GM23338 (cell line): Measurements from ENCODE around the gene APCDD1L. TPM values are rescaled to one million over a fixed set of nuclear protein-coding genes. Genes with fewer than 3 reads are reported as not detected.

Experiments used
- ATAC-seq: fragments of 200-7000 bp; cut with Tn5 transposase; 3 replicates; pipeline ENCODE4 v1.9.1; 2020
- DNase-seq: peaks from one replicate; pipeline ENCODE4 v3.0.0-alpha.2; 2015; ENCODE audit warnings: low spot score
- H2AFZ ChIP-seq: fragments of 200-600 bp; sonication (generic); 2 replicates; pipeline ENCODE4 v1.8.0; 2016; ENCODE audit warnings: antibody characterized with exemption, mild to moderate bottlenecking, moderate library complexity
- H3F3A ChIP-seq: fragments of 200-600 bp; sonication (generic); replicated peaks from 2 replicates; pipeline ENCODE4 v1.8.0; 2017; ENCODE audit warnings: antibody characterized with exemption, mixed run types, low read depth
- H3K27ac ChIP-seq: fragments of 200-600 bp; sonication (generic); 2 replicates; pipeline ENCODE4 v1.6.1; 2016; ENCODE audit warnings: low read depth
- H3K27me3 ChIP-seq: fragments of 200-600 bp; sonication (generic); 2 replicates; pipeline ENCODE4 v1.8.0; 2016; ENCODE audit warnings: mild to moderate bottlenecking, mixed run types, moderate library complexity; ENCODE audit not compliant: insufficient read depth
- H3K36me3 ChIP-seq: fragments of 200-600 bp; sonication (generic); 2 replicates; pipeline ENCODE4 v1.8.0; 2016; ENCODE audit warnings: mild to moderate bottlenecking; ENCODE audit not compliant: insufficient read depth
- H3K4me1 ChIP-seq: fragments of 200-600 bp; sonication (generic); 2 replicates; pipeline ENCODE4 v1.8.0; 2016; ENCODE audit warnings: mild to moderate bottlenecking, moderate library complexity; ENCODE audit not compliant: insufficient read depth
- H3K4me2 ChIP-seq: fragments of 200-600 bp; sonication (generic); 2 replicates; pipeline ENCODE4 v1.7.1; 2017; ENCODE audit warnings: mixed run types
- H3K4me3 ChIP-seq: fragments of 200-600 bp; sonication (generic); 2 replicates; pipeline ENCODE4 v1.6.1; 2016; ENCODE audit warnings: mixed run types
- H3K79me2 ChIP-seq: fragments of 200-600 bp; sonication (generic); replicated peaks from 2 replicates; pipeline ENCODE4 v1.8.0; 2017; ENCODE audit warnings: mild to moderate bottlenecking; ENCODE audit not compliant: insufficient read depth
- H3K9me2 ChIP-seq: fragments of 200-600 bp; sonication (generic); 2 replicates; pipeline ENCODE4 v1.8.0; 2017; ENCODE audit not compliant: insufficient read depth
- H4K20me1 ChIP-seq: fragments of 200-600 bp; sonication (generic); replicated peaks from 2 replicates; pipeline ENCODE4 v1.8.0; 2017; ENCODE audit warnings: mild to moderate bottlenecking; ENCODE audit not compliant: insufficient read depth
- H3K27ac Mint-ChIP-seq: 2 replicates; pipeline ENCODE4 v1.8.0; 2020; ENCODE audit warnings: inconsistent platforms, mild to moderate bottlenecking, moderate library complexity, mixed read lengths
- H3K27me3 Mint-ChIP-seq: 3 replicates; pipeline ENCODE4 v1.8.0; 2022; ENCODE audit warnings: low read depth, mild to moderate bottlenecking, moderate library complexity, mixed read lengths, inconsistent platforms; ENCODE audit not compliant: insufficient read depth, poor library complexity
- H3K36me3 Mint-ChIP-seq: 3 replicates; pipeline ENCODE4 v1.8.0; 2021; ENCODE audit warnings: low read depth, mild to moderate bottlenecking, inconsistent platforms, moderate library complexity, mixed read lengths
- H3K4me1 Mint-ChIP-seq: 3 replicates; pipeline ENCODE4 v1.8.0; 2020; ENCODE audit warnings: mild to moderate bottlenecking, inconsistent platforms, mixed read lengths
- H3K4me3 Mint-ChIP-seq: 3 replicates; pipeline ENCODE4 v1.8.0; 2021; ENCODE audit warnings: moderate library complexity, mild to moderate bottlenecking, inconsistent platforms, mixed read lengths
- H3K9me3 Mint-ChIP-seq: 3 replicates; pipeline ENCODE4 v1.8.0; 2020; ENCODE audit warnings: moderate library complexity, mild to moderate bottlenecking, inconsistent platforms, mixed read lengths
- CREB1 ChIP-seq: fragments of 250-450 bp; sonication (Bioruptor Pico); IDR thresholded peaks from 2 replicates; pipeline ENCODE4 v1.5.0; 2020; ENCODE audit warnings: low read depth, mild to moderate bottlenecking, moderate library complexity
- EZH2 ChIP-seq: fragments of 200-600 bp; sonication (generic); IDR thresholded peaks from one replicate; pipeline ENCODE4 v1.8.0; 2017; ENCODE audit warnings: antibody characterized with exemption, mild to moderate bottlenecking, low read depth; ENCODE audit not compliant: unreplicated experiment
- EZH2phosphoT487 ChIP-seq: fragments of 200-600 bp; sonication (generic); IDR thresholded peaks from one replicate; pipeline ENCODE4 v1.8.1; 2018; ENCODE audit warnings: antibody characterized with exemption; ENCODE audit not compliant: unreplicated experiment
- JUNB ChIP-seq: IDR thresholded peaks from one replicate; pipeline ENCODE4 v1.6.1; 2016; ENCODE audit warnings: antibody characterized with exemption; ENCODE audit not compliant: unreplicated experiment
- NANOG ChIP-seq: IDR thresholded peaks from 2 replicates; pipeline ENCODE4 v1.6.1; 2016; ENCODE audit warnings: antibody characterized with exemption, borderline replicate concordance
- POLR2AphosphoS5 ChIP-seq: IDR thresholded peaks from 2 replicates; pipeline ENCODE4 v1.6.1; 2016; ENCODE audit warnings: antibody characterized with exemption, low read depth
- STAT1 ChIP-seq: IDR thresholded peaks from one replicate; pipeline ENCODE4 v1.6.1; 2016; ENCODE audit warnings: antibody characterized with exemption; ENCODE audit not compliant: unreplicated experiment
- ZNF114 ChIP-seq: fragments of 250-450 bp; sonication (Bioruptor Pico); IDR thresholded peaks from 2 replicates; pipeline ENCODE4 v1.5.0; 2020; ENCODE audit warnings: mild to moderate bottlenecking, moderate library complexity
- ZNF331 ChIP-seq: fragments of 250-450 bp; sonication (Bioruptor Pico); IDR thresholded peaks from 2 replicates; pipeline ENCODE4 v1.5.0; 2020; ENCODE audit warnings: low read depth, mild to moderate bottlenecking, moderate library complexity
- polyA plus RNA-seq: library from polyadenylated mRNA; unstranded; fragments of >200 nt; fragmentation: Nextera tagmentation; extraction: Ambion mirVana; gene quantifications from 2 replicates; pipeline ENCODE4 v1.2.1, GENCODE V29; 2016
- total RNA-seq: library from RNA; depleted of rRNA; stranded (reverse); fragments of >200 nt; shearing (Covaris generic); gene quantifications from 2 replicates; pipeline ENCODE4 v1.2.3, GENCODE V29; 2014
- TF ChIP-seq, protein P1 (sequence below): IDR thresholded peaks from 2 replicates; pipeline ENCODE4 v1.6.1; 2016; ENCODE audit warnings: antibody characterized with exemption
- TF ChIP-seq, protein P2 (sequence below), 2 experiments: fragments of 200-600 bp in 1 of 2; sonication (generic) in 1 of 2; conservative IDR thresholded peaks; 2 replicates each; pipeline versions ENCODE4 v1.5.1 to v1.6.1; 2016 to 2017; ENCODE audit warnings: antibody characterized with exemption in 2 of 2, low read depth in 2 of 2, mild to moderate bottlenecking in 2 of 2, moderate library complexity in 1 of 2
- TF ChIP-seq, protein P3 (sequence below): IDR thresholded peaks from one replicate; pipeline ENCODE4 v1.6.1; 2018; ENCODE audit warnings: antibody characterized with exemption; ENCODE audit not compliant: unreplicated experiment
- TF ChIP-seq, protein P4 (sequence below): fragments of 250-450 bp; sonication (Bioruptor Pico); IDR thresholded peaks from 2 replicates; pipeline ENCODE4 v1.5.0; 2020; ENCODE audit warnings: mild to moderate bottlenecking, moderate library complexity

The APCDD1L gene
- total and polyA plus RNA-seq, 2 experiments from 2014 or later: 1.8 to 4.6 TPM

DNA sequence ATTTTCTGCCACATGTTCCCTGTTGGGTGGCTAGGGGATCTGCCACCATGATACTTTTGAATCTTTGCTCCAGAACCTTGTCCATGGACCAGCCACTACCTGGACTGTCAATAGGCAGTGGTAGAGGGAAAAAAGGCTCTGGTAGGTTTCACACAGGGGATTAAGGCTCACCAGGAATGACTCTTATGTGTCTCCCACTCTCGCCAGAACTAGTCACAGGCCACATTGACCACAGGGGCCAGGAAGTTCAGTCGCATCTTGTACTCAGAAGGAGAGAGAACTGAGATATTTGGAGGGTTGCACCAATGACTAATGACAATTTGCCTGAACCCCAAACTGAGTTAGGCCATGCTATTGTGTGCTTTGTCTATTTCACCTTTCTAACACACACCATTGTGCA is 23.6 kb upstream of the APCDD1L start:
- 0 out of 3 replicates have a peak, but pooled peaks cover 2% of the 10 kb centered on the region for H3K4me1 Mint-ChIP-seq
- Histone ChIP-seq H3K79me2 (no peaks in the 10 kb centered on the region), H3K27me3 (no peaks in the 10 kb centered on the region), H2AFZ (no peak overlapping the region), H3K4me3 (no peak overlapping the region), H4K20me1 (no peaks in the 10 kb centered on the region), H3K9me2 (0 out of 2 replicates have a peak, but pooled peaks cover 5% of the 10 kb centered on the region), H3K27ac (no peak overlapping the region), H3K4me2 (no peak overlapping the region), H3F3A (no peaks in the 10 kb centered on the region), H3K4me1 (no peaks in the 10 kb centered on the region), H3K36me3 (no peaks in the 10 kb centered on the region)
- TF ChIP-seq ZNF114 (CRISPR knock-in tag) (no peak), NANOG (no peak), POLR2AphosphoS5 (no peak), ZNF331 (no peak), JUNB (no peak), EZH2phosphoT487 (no peak), CREB1 (CRISPR knock-in tag) (no peak), EZH2 (no peak), STAT1 (no peak)
- TF ChIP-seq, protein P1, sequence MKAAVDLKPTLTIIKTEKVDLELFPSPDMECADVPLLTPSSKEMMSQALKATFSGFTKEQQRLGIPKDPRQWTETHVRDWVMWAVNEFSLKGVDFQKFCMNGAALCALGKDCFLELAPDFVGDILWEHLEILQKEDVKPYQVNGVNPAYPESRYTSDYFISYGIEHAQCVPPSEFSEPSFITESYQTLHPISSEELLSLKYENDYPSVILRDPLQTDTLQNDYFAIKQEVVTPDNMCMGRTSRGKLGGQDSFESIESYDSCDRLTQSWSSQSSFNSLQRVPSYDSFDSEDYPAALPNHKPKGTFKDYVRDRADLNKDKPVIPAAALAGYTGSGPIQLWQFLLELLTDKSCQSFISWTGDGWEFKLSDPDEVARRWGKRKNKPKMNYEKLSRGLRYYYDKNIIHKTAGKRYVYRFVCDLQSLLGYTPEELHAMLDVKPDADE: no peak
- TF ChIP-seq, protein P2, sequence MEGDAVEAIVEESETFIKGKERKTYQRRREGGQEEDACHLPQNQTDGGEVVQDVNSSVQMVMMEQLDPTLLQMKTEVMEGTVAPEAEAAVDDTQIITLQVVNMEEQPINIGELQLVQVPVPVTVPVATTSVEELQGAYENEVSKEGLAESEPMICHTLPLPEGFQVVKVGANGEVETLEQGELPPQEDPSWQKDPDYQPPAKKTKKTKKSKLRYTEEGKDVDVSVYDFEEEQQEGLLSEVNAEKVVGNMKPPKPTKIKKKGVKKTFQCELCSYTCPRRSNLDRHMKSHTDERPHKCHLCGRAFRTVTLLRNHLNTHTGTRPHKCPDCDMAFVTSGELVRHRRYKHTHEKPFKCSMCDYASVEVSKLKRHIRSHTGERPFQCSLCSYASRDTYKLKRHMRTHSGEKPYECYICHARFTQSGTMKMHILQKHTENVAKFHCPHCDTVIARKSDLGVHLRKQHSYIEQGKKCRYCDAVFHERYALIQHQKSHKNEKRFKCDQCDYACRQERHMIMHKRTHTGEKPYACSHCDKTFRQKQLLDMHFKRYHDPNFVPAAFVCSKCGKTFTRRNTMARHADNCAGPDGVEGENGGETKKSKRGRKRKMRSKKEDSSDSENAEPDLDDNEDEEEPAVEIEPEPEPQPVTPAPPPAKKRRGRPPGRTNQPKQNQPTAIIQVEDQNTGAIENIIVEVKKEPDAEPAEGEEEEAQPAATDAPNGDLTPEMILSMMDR (conservative IDR thresholded peaks at IDR 0.05; ENCODE audit: low read depth in 2 of 2): no peak
- TF ChIP-seq, protein P3, sequence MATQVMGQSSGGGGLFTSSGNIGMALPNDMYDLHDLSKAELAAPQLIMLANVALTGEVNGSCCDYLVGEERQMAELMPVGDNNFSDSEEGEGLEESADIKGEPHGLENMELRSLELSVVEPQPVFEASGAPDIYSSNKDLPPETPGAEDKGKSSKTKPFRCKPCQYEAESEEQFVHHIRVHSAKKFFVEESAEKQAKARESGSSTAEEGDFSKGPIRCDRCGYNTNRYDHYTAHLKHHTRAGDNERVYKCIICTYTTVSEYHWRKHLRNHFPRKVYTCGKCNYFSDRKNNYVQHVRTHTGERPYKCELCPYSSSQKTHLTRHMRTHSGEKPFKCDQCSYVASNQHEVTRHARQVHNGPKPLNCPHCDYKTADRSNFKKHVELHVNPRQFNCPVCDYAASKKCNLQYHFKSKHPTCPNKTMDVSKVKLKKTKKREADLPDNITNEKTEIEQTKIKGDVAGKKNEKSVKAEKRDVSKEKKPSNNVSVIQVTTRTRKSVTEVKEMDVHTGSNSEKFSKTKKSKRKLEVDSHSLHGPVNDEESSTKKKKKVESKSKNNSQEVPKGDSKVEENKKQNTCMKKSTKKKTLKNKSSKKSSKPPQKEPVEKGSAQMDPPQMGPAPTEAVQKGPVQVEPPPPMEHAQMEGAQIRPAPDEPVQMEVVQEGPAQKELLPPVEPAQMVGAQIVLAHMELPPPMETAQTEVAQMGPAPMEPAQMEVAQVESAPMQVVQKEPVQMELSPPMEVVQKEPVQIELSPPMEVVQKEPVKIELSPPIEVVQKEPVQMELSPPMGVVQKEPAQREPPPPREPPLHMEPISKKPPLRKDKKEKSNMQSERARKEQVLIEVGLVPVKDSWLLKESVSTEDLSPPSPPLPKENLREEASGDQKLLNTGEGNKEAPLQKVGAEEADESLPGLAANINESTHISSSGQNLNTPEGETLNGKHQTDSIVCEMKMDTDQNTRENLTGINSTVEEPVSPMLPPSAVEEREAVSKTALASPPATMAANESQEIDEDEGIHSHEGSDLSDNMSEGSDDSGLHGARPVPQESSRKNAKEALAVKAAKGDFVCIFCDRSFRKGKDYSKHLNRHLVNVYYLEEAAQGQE: no peak
- TF ChIP-seq, protein P4, sequence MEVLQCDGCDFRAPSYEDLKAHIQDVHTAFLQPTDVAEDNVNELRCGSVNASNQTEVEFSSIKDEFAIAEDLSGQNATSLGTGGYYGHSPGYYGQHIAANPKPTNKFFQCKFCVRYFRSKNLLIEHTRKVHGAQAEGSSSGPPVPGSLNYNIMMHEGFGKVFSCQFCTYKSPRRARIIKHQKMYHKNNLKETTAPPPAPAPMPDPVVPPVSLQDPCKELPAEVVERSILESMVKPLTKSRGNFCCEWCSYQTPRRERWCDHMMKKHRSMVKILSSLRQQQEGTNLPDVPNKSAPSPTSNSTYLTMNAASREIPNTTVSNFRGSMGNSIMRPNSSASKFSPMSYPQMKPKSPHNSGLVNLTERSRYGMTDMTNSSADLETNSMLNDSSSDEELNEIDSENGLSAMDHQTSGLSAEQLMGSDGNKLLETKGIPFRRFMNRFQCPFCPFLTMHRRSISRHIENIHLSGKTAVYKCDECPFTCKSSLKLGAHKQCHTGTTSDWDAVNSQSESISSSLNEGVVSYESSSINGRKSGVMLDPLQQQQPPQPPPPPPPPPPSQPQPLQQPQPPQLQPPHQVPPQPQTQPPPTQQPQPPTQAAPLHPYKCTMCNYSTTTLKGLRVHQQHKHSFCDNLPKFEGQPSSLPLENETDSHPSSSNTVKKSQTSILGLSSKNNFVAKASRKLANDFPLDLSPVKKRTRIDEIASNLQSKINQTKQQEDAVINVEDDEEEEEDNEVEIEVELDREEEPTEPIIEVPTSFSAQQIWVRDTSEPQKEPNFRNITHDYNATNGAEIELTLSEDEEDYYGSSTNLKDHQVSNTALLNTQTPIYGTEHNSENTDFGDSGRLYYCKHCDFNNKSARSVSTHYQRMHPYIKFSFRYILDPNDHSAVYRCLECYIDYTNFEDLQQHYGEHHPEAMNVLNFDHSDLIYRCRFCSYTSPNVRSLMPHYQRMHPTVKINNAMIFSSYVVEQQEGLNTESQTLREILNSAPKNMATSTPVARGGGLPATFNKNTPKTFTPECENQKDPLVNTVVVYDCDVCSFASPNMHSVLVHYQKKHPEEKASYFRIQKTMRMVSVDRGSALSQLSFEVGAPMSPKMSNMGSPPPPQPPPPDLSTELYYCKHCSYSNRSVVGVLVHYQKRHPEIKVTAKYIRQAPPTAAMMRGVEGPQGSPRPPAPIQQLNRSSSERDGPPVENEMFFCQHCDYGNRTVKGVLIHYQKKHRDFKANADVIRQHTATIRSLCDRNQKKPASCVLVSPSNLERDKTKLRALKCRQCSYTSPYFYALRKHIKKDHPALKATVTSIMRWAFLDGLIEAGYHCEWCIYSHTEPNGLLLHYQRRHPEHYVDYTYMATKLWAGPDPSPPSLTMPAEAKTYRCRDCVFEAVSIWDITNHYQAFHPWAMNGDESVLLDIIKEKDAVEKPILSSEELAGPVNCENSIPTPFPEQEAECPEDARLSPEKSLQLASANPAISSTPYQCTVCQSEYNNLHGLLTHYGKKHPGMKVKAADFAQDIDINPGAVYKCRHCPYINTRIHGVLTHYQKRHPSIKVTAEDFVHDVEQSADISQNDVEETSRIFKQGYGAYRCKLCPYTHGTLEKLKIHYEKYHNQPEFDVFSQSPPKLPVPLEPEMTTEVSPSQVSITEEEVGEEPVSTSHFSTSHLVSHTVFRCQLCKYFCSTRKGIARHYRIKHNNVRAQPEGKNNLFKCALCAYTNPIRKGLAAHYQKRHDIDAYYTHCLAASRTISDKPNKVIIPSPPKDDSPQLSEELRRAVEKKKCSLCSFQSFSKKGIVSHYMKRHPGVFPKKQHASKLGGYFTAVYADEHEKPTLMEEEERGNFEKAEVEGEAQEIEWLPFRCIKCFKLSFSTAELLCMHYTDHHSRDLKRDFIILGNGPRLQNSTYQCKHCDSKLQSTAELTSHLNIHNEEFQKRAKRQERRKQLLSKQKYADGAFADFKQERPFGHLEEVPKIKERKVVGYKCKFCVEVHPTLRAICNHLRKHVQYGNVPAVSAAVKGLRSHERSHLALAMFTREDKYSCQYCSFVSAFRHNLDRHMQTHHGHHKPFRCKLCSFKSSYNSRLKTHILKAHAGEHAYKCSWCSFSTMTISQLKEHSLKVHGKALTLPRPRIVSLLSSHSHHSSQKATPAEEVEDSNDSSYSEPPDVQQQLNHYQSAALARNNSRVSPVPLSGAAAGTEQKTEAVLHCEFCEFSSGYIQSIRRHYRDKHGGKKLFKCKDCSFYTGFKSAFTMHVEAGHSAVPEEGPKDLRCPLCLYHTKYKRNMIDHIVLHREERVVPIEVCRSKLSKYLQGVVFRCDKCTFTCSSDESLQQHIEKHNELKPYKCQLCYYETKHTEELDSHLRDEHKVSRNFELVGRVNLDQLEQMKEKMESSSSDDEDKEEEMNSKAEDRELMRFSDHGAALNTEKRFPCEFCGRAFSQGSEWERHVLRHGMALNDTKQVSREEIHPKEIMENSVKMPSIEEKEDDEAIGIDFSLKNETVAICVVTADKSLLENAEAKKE (CRISPR knock-in tag): no peak
- DNase-seq (no peak), ATAC-seq (no peak)
- H3K27ac Mint-ChIP-seq: no peak overlapping the region
- H3K27me3 Mint-ChIP-seq: peaks cover 6% of the 10 kb centered on the region
- no peak overlapping the region for H3K4me3 Mint-ChIP-seq
- no peaks in the 10 kb centered on the region; the same call in 2 of the 3 replicates for H3K36me3 Mint-ChIP-seq
- peaks cover 16% of the 10 kb centered on the region for H3K9me3 Mint-ChIP-seq
